Measurements from ENCODE around the gene EIF3J. TPM values are rescaled to one million over a fixed set of nuclear protein-coding genes. Genes with fewer than 3 reads are reported as not detected.
"Not testable (repeated sequence)": the region's sequence is repeated elsewhere in the genome, so short reads cannot be mapped to it uniquely, and the experiment has no call there.

EIF3J gene
- total RNA-seq, 6 donors from 2014 or later, result 25.3 to 82.2 (median 58.3) TPM

DNA sequence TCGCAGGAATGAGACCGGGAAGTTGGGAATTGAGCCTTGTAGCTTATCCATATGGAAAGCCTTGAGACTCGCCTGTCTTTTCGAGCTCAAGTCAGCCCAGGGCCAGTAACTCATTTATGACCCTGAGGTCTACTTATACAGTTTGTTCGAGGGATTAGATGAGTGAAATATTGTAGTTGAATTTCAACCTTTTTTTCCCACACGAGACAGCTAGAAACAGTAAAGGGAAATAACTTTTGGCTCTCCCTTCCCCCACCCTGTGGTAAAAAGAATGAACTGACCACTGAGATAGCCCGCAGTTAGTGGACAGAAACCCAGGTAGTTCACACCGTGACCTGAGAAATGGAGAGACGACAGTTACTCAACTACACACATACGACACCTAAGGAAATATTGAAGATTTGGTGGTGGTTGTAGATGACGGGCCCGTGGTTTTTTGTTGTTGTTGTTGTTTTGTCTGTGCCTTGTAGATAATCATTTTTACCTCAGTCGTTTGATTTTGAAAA, 841 bp downstream of the EIF3J start:
- TF ChIP-seq, protein P1, sequence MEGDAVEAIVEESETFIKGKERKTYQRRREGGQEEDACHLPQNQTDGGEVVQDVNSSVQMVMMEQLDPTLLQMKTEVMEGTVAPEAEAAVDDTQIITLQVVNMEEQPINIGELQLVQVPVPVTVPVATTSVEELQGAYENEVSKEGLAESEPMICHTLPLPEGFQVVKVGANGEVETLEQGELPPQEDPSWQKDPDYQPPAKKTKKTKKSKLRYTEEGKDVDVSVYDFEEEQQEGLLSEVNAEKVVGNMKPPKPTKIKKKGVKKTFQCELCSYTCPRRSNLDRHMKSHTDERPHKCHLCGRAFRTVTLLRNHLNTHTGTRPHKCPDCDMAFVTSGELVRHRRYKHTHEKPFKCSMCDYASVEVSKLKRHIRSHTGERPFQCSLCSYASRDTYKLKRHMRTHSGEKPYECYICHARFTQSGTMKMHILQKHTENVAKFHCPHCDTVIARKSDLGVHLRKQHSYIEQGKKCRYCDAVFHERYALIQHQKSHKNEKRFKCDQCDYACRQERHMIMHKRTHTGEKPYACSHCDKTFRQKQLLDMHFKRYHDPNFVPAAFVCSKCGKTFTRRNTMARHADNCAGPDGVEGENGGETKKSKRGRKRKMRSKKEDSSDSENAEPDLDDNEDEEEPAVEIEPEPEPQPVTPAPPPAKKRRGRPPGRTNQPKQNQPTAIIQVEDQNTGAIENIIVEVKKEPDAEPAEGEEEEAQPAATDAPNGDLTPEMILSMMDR (IDR thresholded peaks at IDR 0.05), result no peak
- no peak for TF ChIP-seq POLR2AphosphoS5 (IDR thresholded peaks at IDR 0.05)
- TF ChIP-seq EP300 (IDR thresholded peaks at IDR 0.05), result no peak
- no peak for TF ChIP-seq POLR2A (IDR thresholded peaks at IDR 0.05)
- 9 to 10% methylated on average over 13 of the region's 13 CpGs for WGBS, 2 donors
- no peak for DNase-seq

DNA sequence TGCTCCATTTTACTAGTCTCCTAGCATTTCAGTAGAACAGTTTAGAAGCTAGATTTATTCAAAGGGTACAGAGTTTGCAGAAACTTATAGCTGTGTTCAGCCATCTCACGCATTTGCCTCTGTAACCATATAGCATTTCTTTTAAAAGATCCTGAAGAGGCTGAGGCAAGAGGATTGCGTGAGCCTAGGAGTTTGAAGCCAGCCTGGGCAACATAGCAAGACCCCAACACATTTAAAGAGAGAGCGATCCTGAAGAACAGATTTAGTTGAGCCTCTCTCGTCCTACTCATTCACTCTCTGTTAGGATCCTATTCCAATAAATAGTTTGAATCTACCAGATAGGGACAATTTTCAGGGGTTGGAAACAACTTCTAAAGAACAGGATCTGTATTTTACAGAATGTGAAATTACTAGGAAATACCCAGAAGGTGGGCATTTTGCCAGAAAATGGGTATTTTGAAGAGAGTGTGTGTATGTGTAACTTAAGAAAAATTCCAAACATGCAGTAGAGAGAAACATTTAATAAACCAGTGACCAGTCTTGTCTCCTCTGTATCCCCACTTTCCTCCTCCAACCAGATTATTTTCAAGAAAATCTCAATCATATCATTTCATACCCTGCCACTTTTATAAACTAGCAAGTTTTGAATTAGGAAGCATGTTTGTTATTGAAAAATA, 4.5 kb downstream of the EIF3J start:
- H3K4me1 ChIP-seq, result peaks cover 36 to 44% (median 42%) of the 10 kb centered on the region in 4 donors

More for the DNA sequence above, 841 bp downstream of the EIF3J start:
- H3K27me3 ChIP-seq, result no peaks in the 10 kb centered on the region
- no peak for ATAC-seq (ENCODE audit: low FRiP score in 2 of 2)
- no peaks in the 10 kb centered on the region for H3K9me3 ChIP-seq
- peak overlapping the region; percentile 95 to 99 (median 97) for H3K27ac ChIP-seq
- peaks cover 0 to 29% (median 0%) of the 10 kb centered on the region in 4 donors for H3K36me3 ChIP-seq
- H3K4me1 ChIP-seq, result peaks cover 37 to 41% (median 38%) of the 10 kb centered on the region in 4 donors
- peak overlapping the region; percentile 70 to 99 (median 92) for H3K4me3 ChIP-seq

DNA sequence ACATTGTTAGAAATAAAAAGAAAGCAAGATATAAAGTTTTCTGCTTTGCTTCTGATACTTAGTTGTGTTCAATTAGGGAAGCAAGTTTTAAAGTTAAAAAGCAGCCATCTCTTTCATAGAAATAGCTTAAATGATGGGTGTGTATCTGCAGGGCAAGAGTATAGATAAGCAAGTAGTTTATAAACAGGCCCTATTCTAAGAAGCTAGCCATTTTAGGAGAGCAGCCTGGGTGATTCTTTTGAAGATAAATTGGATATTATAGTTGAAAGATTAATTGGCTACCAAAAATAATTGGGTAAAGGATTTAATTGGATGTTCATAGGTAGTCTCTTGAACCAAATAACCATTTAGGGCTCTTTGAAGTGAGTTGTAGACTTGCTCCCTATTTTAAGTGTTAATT, 5.6 kb downstream of the EIF3J start:
- H3K4me3 ChIP-seq, result no peak overlapping the region
- DNase-seq (no peak), ATAC-seq (ENCODE audit: low FRiP score in 2 of 2) (no peak)
- H3K27me3 ChIP-seq, result no peaks in the 10 kb centered on the region
- TF ChIP-seq, protein P1 (IDR thresholded peaks at IDR 0.05), result no peak
- TF ChIP-seq EP300 (IDR thresholded peaks at IDR 0.05) (no peak), POLR2AphosphoS5 (IDR thresholded peaks at IDR 0.05) (no peak), POLR2A (IDR thresholded peaks at IDR 0.05) (no peak)
- peak overlapping the region in 1 of 4 donors; percentile 11 for H3K27ac ChIP-seq
- H3K36me3 ChIP-seq, result peaks cover 0 to 29% (median 0%) of the 10 kb centered on the region in 4 donors
- no peaks in the 10 kb centered on the region for H3K9me3 ChIP-seq
- peaks cover 36 to 47% (median 45%) of the 10 kb centered on the region in 4 donors for H3K4me1 ChIP-seq

More for the DNA sequence above, 4.5 kb downstream of the EIF3J start:
- WGBS, 2 donors, result 96% methylated on average over 4 of the region's 4 CpGs
- TF ChIP-seq EP300 (IDR thresholded peaks at IDR 0.05), result no peak
- no peak for TF ChIP-seq POLR2A (IDR thresholded peaks at IDR 0.05)
- Histone ChIP-seq H3K27me3 (no peaks in the 10 kb centered on the region), H3K9me3 (no peaks in the 10 kb centered on the region), H3K36me3 (peaks cover 0 to 29% (median 0%) of the 10 kb centered on the region in 4 donors), H3K4me3 (no peak overlapping the region), H3K27ac (peak overlapping the region in 2 of 4 donors; percentile 21 to 48)
- no peak for DNase-seq
- ATAC-seq (ENCODE audit: low FRiP score in 2 of 2), result no peak

DNA sequence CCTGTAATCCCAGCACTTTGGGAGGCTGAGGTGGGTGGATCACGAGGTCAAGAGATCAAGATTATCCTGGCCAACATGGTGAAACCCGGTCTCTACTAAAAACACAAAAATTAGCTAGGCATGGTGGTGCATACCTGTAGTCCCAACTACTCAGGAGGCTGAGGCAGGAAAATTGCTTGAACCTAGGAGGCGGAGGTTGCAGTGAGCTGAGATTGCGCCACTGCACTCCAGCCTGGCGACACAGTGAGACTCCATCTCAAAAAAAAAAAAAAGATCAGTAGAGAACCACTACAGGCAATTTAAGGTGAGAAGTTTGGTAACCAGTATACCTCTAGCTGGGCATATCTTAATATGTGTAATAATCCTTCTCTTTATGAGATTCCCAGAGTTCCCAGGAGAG, 7.8 kb downstream of the EIF3J start:
- peaks cover 0 to 17% (median 0%) of the 10 kb centered on the region in 4 donors for H3K36me3 ChIP-seq
- not testable (repeated sequence) for H3K27ac ChIP-seq; DNase-seq; ATAC-seq (ENCODE audit: low FRiP score in 2 of 2); H3K9me3 ChIP-seq; H3K4me3 ChIP-seq; H3K27me3 ChIP-seq
- 76 to 88% methylated on average over 5 of the region's 5 CpGs for WGBS, 2 donors
- H3K4me1 ChIP-seq, result peaks cover 24 to 37% (median 36%) of the 10 kb centered on the region in 4 donors

DNA sequence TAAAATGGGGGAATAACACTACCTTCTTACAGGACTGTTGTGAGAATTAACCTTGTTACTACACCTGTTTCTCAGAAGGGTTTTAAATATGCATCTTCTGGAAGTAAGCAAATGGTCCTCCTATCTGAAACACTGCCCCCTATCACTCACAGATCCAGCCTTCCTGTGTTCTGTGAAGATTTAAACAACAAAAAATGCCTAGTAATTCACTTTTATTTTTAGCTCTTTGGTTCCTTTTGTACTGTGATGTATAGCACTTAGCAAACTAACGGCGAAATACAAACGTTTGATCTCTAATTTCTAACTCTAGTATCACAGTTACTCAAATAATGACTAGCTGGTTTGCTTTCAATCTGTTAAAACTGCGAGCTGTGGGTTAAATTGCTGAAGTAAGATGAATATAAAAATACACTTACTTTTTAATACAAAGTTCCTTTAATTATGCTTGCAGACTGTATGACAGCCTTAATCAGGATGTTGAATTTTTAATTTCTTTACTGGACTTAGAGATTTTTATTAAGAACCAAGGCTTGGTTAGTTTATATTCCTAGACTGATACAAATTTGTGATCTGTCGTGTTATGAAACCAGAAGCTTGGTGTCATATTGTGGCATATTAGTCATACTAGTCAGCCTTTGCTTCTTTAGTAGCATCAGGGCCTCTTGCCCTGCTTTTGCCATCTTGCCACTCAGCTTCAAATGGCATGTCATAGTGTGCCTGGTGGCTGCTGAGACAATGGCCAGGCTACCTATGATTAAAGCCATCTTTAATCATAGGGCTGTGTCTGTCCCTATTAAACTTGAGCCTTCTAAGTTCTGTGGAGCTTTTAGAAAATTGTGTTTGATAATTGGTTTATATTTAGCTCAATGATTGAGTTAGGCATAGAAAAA, 9.2 kb downstream of the EIF3J start:
- Histone ChIP-seq H3K4me3 (no peak overlapping the region), H3K36me3 (peaks cover 0 to 7% (median 0%) of the 10 kb centered on the region in 4 donors), H3K9me3 (no peaks in the 10 kb centered on the region), H3K27ac (no peak overlapping the region), H3K27me3 (no peaks in the 10 kb centered on the region), H3K4me1 (peaks cover 20 to 36% (median 31%) of the 10 kb centered on the region in 4 donors)
- no peak for TF ChIP-seq POLR2A (IDR thresholded peaks at IDR 0.05)
- TF ChIP-seq, protein P1 (IDR thresholded peaks at IDR 0.05), result no peak
- TF ChIP-seq POLR2AphosphoS5 (IDR thresholded peaks at IDR 0.05), result no peak
- TF ChIP-seq EP300 (IDR thresholded peaks at IDR 0.05), result no peak
- DNase-seq (no peak), ATAC-seq (ENCODE audit: low FRiP score in 2 of 2) (peak in 1 of 2 donors; percentile 23)
- 54 to 58% methylated on average over 5 of the region's 5 CpGs for WGBS, 2 donors

DNA sequence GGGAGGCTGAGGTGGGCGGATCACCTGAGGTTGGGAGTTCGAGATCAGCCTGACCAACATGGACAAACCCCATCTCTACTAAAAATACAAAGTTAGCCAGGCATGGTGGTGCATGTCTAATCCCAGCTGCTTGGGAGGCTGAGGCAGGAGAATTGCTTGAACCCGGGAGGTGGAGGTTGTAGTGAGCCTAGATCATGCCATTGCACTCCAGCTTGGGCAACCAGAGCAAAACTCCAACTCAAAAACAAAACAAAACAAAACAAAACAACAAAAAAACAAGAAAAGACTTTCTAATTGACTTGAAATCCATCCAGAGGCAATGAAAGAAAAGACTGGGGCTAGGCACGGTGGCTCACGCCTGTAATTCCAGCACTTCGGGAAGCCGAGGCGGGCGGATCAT, 12.2 kb downstream of the EIF3J start:
- not testable (repeated sequence) for DNase-seq; H3K9me3 ChIP-seq; H3K27ac ChIP-seq; H3K27me3 ChIP-seq; H3K4me3 ChIP-seq; ATAC-seq (ENCODE audit: low FRiP score in 2 of 2)
- H3K36me3 ChIP-seq, result peaks cover 0 to 30% (median 17%) of the 10 kb centered on the region in 4 donors
- H3K4me1 ChIP-seq, result peaks cover 11 to 20% (median 14%) of the 10 kb centered on the region in 4 donors
- WGBS, 2 donors, result 96 to 99% methylated on average over 9 of the region's 9 CpGs
